HG03175 (cell line): ENCODE measurements around the gene FHAD1.

Experiments
- ATAC-seq: cut with Tn5 transposase; IDR thresholded peaks from one replicate; pipeline ENCODE4 v1.9.1; 2021; ENCODE audit warnings: mild to moderate bottlenecking, moderate library complexity; ENCODE audit not compliant: unreplicated experiment

FHAD1 gene

GRCh38 chr1:15245593-15246360 lies 1.2 kb upstream of the FHAD1 start:
- ATAC-seq = no peak

- ATAC-seq = no peak
Measured at GRCh38 chr1:15248216-15248615, 1.2 kb downstream of the FHAD1 start.

GRCh38 chr1:15249081-15249480 lies 2.1 kb downstream of the FHAD1 start:
- ATAC-seq = peak; percentile 44

- ATAC-seq = no peak
Measured at GRCh38 chr1:15251857-15252835, 5.1 kb downstream of the FHAD1 start.

GRCh38 chr1:15254559-15254958 lies 7.5 kb downstream of the FHAD1 start:
- no peak for ATAC-seq

- ATAC-seq = no peak
Measured at GRCh38 chr1:15255582-15256149, 8.6 kb downstream of the FHAD1 start.

- ATAC-seq = no peak
Measured at GRCh38 chr1:15256584-15256983, 9.6 kb downstream of the FHAD1 start.

GRCh38 chr1:15257309-15257708 lies 10.3 kb downstream of the FHAD1 start:
- no peak for ATAC-seq

GRCh38 chr1:15258833-15259621 lies 12.0 kb downstream of the FHAD1 start:
- ATAC-seq = no peak

GRCh38 chr1:15259622-15260007 lies 12.6 kb downstream of the FHAD1 start:
- no peak for ATAC-seq

- no peak for ATAC-seq
Measured at GRCh38 chr1:15260418-15261154, 13.6 kb downstream of the FHAD1 start.

- ATAC-seq = no peak
Measured at GRCh38 chr1:15261155-15262002, 14.4 kb downstream of the FHAD1 start.

- no peak for ATAC-seq
Measured at GRCh38 chr1:15262003-15262377, 15.0 kb downstream of the FHAD1 start.

- no peak for ATAC-seq
Measured at GRCh38 chr1:15262706-15263105, 15.7 kb downstream of the FHAD1 start.

GRCh38 chr1:15264769-15265168 lies 17.7 kb downstream of the FHAD1 start:
- no peak for ATAC-seq

- no peak for ATAC-seq
Measured at GRCh38 chr1:15271196-15271595, 24.2 kb downstream of the FHAD1 start.

- ATAC-seq = peak; percentile 63
Measured at GRCh38 chr1:15272009-15272781, 25.2 kb downstream of the FHAD1 start.

GRCh38 chr1:15272782-15273127 lies 25.7 kb downstream of the FHAD1 start:
- no peak for ATAC-seq

GRCh38 chr1:15273274-15273673 lies 26.3 kb downstream of the FHAD1 start:
- ATAC-seq = no peak
